GM06990 (cell line): ENCODE data around the gene CABP1.

Experiments
- DNase-seq: peaks from one replicate; pipeline ENCODE4 v3.0.0-alpha.2; 2011; ENCODE audit not compliant: insufficient read length; ENCODE audit errors: extremely low read depth
- H3K27me3 ChIP-seq: replicated peaks from 2 replicates; pipeline ENCODE4 v1.6.0; 2011; ENCODE audit warnings: low read length; ENCODE audit not compliant: control insufficient read depth, insufficient read depth
- H3K36me3 ChIP-seq: 2 replicates; pipeline ENCODE4 v1.5.1; 2011; ENCODE audit warnings: low read length; ENCODE audit not compliant: control insufficient read depth, insufficient read depth
- H3K4me3 ChIP-seq: replicated peaks from 2 replicates; pipeline ENCODE4 v1.5.1; 2011; ENCODE audit warnings: low read depth, mild to moderate bottlenecking, control low read depth, low read length
- CTCF ChIP-seq: IDR thresholded peaks from 2 replicates; pipeline ENCODE4 v1.5.1; 2011; ENCODE audit warnings: low read length, control low read depth, mild to moderate bottlenecking, inconsistent platforms; ENCODE audit not compliant: insufficient read depth, poor library complexity, severe bottlenecking

The CABP1 gene

DNA sequence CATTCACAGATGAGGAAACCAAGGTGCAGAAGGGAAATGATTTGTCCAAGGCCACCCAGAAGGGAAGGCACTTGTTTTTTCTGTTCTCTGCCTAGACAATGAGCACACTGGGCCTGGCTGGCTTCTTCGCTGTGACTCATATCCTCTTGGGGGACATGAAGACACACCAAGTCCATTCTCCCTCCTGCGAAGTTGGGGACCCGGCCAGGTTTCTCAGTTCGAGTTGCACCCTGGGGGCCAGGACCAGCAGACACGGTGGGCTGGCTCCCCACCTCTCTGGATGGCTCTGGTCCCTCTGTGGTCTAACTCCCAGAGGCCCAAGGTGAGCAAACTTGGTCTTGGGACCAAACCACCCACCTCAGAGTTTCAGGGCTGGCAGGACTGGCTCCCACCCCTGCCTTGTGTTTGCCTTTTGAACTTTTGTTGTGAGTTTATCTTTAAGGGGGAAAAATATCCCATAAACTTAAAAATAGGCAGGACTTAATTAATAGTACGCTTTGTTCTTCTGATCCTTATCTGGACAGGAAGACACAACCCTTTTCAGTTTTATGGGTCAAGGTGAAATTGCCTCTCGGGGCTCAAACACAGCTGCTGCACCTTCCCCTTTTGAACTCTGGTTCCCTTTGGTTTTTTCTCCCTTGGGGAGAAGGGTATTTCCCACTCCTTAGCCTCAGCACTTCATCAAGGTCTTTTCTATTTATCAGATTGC is 37.5 kb downstream of the CABP1 start:
- H3K4me3 ChIP-seq: no peak overlapping the region
- no peaks in the 10 kb centered on the region for H3K27me3 ChIP-seq
- H3K36me3 ChIP-seq: no peaks in the 10 kb centered on the region
- TF ChIP-seq CTCF: no peak
- DNase-seq: peak; percentile 78

- no peak for TF ChIP-seq CTCF
- Histone ChIP-seq H3K27me3 (no peaks in the 10 kb centered on the region), H3K36me3 (no peaks in the 10 kb centered on the region), H3K4me3 (no peak overlapping the region)
- DNase-seq: no peak
These were observed 38.1 kb downstream of the CABP1 start for GRCh38 chr12:120678572-120678971.

DNA sequence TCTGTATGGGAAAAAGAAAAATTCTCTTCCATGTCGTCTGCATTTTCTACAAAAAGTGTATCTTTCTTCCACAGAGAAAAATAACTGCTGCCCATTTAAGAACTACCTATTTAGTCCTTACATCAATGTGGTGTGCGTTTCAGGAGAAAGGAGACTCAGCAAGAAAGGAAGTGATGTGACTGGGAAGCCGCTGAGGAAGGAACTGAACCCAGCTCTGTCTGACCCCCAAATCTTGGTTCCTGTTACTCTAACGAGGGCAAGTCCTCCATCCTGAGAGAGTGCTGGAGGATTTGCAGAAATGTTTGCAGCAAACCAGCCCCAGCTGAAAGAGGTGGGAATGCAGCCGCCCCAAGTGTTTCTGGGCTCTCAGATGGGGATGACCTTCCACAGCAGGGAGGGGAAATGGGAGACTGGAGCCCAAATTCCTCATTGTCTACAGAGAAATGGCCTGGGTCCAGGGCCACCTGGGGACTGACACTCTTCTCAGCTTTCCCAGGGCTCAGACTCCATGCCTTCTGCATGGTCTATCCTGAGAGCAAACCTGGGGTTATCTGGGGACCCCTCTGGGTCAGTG is 39.8 kb downstream of the CABP1 start:
- TF ChIP-seq CTCF: no peak
- H3K27me3 ChIP-seq: no peaks in the 10 kb centered on the region
- no peak for DNase-seq
- no peak overlapping the region for H3K4me3 ChIP-seq
- no peaks in the 10 kb centered on the region for H3K36me3 ChIP-seq

DNA sequence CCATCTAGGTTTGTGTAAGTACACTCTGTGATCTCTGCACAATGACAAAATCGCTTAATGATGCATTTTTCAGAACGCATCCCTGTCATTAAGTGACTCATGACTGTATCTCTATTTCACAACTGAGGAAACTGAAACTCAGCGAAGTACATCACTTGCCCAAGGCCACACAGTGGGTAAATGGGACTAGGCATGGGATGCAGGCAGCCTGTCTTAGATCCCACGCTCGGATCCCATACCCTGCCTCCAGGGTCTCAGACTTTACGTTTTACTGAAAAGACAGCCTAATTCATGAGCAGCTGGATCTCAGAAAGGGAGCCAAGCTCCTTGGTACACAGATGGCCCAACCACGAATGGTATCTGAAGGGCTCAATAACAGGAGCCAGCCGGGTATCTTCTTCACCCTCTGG is 44.1 kb downstream of the CABP1 start:
- no peaks in the 10 kb centered on the region for H3K27me3 ChIP-seq
- DNase-seq: peak; percentile 63
- no peaks in the 10 kb centered on the region; the same call in 1 of the 2 replicates for H3K36me3 ChIP-seq
- TF ChIP-seq CTCF: no peak
- no peak overlapping the region for H3K4me3 ChIP-seq

DNA sequence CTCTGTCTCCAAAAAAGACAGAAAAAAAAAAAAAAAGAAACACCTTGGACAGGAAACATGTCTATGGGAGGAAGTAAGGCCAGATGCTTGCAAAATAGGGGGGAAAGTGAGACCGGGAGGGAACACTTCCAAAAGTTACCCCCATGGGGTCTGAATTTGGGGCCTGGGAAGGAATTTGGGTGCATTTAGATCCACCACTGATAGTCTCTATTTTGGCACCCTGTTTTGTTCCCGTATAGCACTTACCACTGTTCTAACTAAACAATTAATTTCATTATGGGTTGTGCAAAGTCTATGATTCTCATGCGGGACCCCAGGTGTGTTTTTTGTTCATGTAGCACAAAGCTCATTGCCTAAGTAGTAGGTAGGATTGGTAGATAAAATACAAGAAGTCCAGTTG is 45.1 kb downstream of the CABP1 start:
- H3K27me3 ChIP-seq: no peaks in the 10 kb centered on the region
- no peak for TF ChIP-seq CTCF
- no peak overlapping the region for H3K4me3 ChIP-seq
- H3K36me3 ChIP-seq: no peaks in the 10 kb centered on the region; the same call in 1 of the 2 replicates
- no peak for DNase-seq
